GM23338 (cell line): ENCODE measurements around the gene SESN2. TPM values are rescaled to one million over a fixed set of nuclear protein-coding genes. Genes with fewer than 3 reads are reported as not detected.

Source experiments
- ATAC-seq: fragments of 200-7000 bp; cut with Tn5 transposase; 3 replicates; pipeline ENCODE4 v1.9.1; 2020
- DNase-seq: peaks from one replicate; pipeline ENCODE4 v3.0.0-alpha.2; 2015; ENCODE audit warnings: low spot score
- H2AFZ ChIP-seq: fragments of 200-600 bp; sonication (generic); 2 replicates; pipeline ENCODE4 v1.8.0; 2016; ENCODE audit warnings: antibody characterized with exemption, mild to moderate bottlenecking, moderate library complexity
- H3F3A ChIP-seq: fragments of 200-600 bp; sonication (generic); replicated peaks from 2 replicates; pipeline ENCODE4 v1.8.0; 2017; ENCODE audit warnings: antibody characterized with exemption, mixed run types, low read depth
- H3K27ac ChIP-seq: fragments of 200-600 bp; sonication (generic); 2 replicates; pipeline ENCODE4 v1.6.1; 2016; ENCODE audit warnings: low read depth
- H3K27me3 ChIP-seq: fragments of 200-600 bp; sonication (generic); 2 replicates; pipeline ENCODE4 v1.8.0; 2016; ENCODE audit warnings: mild to moderate bottlenecking, mixed run types, moderate library complexity; ENCODE audit not compliant: insufficient read depth
- H3K36me3 ChIP-seq: fragments of 200-600 bp; sonication (generic); 2 replicates; pipeline ENCODE4 v1.8.0; 2016; ENCODE audit warnings: mild to moderate bottlenecking; ENCODE audit not compliant: insufficient read depth
- H3K4me1 ChIP-seq: fragments of 200-600 bp; sonication (generic); 2 replicates; pipeline ENCODE4 v1.8.0; 2016; ENCODE audit warnings: mild to moderate bottlenecking, moderate library complexity; ENCODE audit not compliant: insufficient read depth
- H3K4me2 ChIP-seq: fragments of 200-600 bp; sonication (generic); 2 replicates; pipeline ENCODE4 v1.7.1; 2017; ENCODE audit warnings: mixed run types
- H3K4me3 ChIP-seq: fragments of 200-600 bp; sonication (generic); 2 replicates; pipeline ENCODE4 v1.6.1; 2016; ENCODE audit warnings: mixed run types
- H3K79me2 ChIP-seq: fragments of 200-600 bp; sonication (generic); replicated peaks from 2 replicates; pipeline ENCODE4 v1.8.0; 2017; ENCODE audit warnings: mild to moderate bottlenecking; ENCODE audit not compliant: insufficient read depth
- H3K9me2 ChIP-seq: fragments of 200-600 bp; sonication (generic); 2 replicates; pipeline ENCODE4 v1.8.0; 2017; ENCODE audit not compliant: insufficient read depth
- H4K20me1 ChIP-seq: fragments of 200-600 bp; sonication (generic); replicated peaks from 2 replicates; pipeline ENCODE4 v1.8.0; 2017; ENCODE audit warnings: mild to moderate bottlenecking; ENCODE audit not compliant: insufficient read depth
- H3K27ac Mint-ChIP-seq: 2 replicates; pipeline ENCODE4 v1.8.0; 2020; ENCODE audit warnings: inconsistent platforms, mild to moderate bottlenecking, moderate library complexity, mixed read lengths
- H3K27me3 Mint-ChIP-seq: 3 replicates; pipeline ENCODE4 v1.8.0; 2022; ENCODE audit warnings: low read depth, mild to moderate bottlenecking, moderate library complexity, mixed read lengths, inconsistent platforms; ENCODE audit not compliant: insufficient read depth, poor library complexity
- H3K36me3 Mint-ChIP-seq: 3 replicates; pipeline ENCODE4 v1.8.0; 2021; ENCODE audit warnings: low read depth, mild to moderate bottlenecking, inconsistent platforms, moderate library complexity, mixed read lengths
- H3K4me1 Mint-ChIP-seq: 3 replicates; pipeline ENCODE4 v1.8.0; 2020; ENCODE audit warnings: mild to moderate bottlenecking, inconsistent platforms, mixed read lengths
- H3K4me3 Mint-ChIP-seq: 3 replicates; pipeline ENCODE4 v1.8.0; 2021; ENCODE audit warnings: moderate library complexity, mild to moderate bottlenecking, inconsistent platforms, mixed read lengths
- H3K9me3 Mint-ChIP-seq: 3 replicates; pipeline ENCODE4 v1.8.0; 2020; ENCODE audit warnings: moderate library complexity, mild to moderate bottlenecking, inconsistent platforms, mixed read lengths
- CREB1 ChIP-seq: fragments of 250-450 bp; sonication (Bioruptor Pico); IDR thresholded peaks from 2 replicates; pipeline ENCODE4 v1.5.0; 2020; ENCODE audit warnings: low read depth, mild to moderate bottlenecking, moderate library complexity
- CTCF ChIP-seq, 2 experiments: fragments of 200-600 bp in 1 of 2; sonication (generic) in 1 of 2; conservative IDR thresholded peaks; 2 replicates each; pipeline versions ENCODE4 v1.5.1 to v1.6.1; 2016 to 2017; ENCODE audit warnings: antibody characterized with exemption in 2 of 2, low read depth in 2 of 2, mild to moderate bottlenecking in 2 of 2, moderate library complexity in 1 of 2
- EZH2 ChIP-seq: fragments of 200-600 bp; sonication (generic); IDR thresholded peaks from one replicate; pipeline ENCODE4 v1.8.0; 2017; ENCODE audit warnings: antibody characterized with exemption, mild to moderate bottlenecking, low read depth; ENCODE audit not compliant: unreplicated experiment
- JUNB ChIP-seq: IDR thresholded peaks from one replicate; pipeline ENCODE4 v1.6.1; 2016; ENCODE audit warnings: antibody characterized with exemption; ENCODE audit not compliant: unreplicated experiment
- NANOG ChIP-seq: IDR thresholded peaks from 2 replicates; pipeline ENCODE4 v1.6.1; 2016; ENCODE audit warnings: antibody characterized with exemption, borderline replicate concordance
- STAT1 ChIP-seq: IDR thresholded peaks from one replicate; pipeline ENCODE4 v1.6.1; 2016; ENCODE audit warnings: antibody characterized with exemption; ENCODE audit not compliant: unreplicated experiment
- ZNF114 ChIP-seq: fragments of 250-450 bp; sonication (Bioruptor Pico); IDR thresholded peaks from 2 replicates; pipeline ENCODE4 v1.5.0; 2020; ENCODE audit warnings: mild to moderate bottlenecking, moderate library complexity
- polyA plus RNA-seq: library from polyadenylated mRNA; unstranded; fragments of >200 nt; fragmentation: Nextera tagmentation; extraction: Ambion mirVana; gene quantifications from 2 replicates; pipeline ENCODE4 v1.2.1, GENCODE V29; 2016
- total RNA-seq: library from RNA; depleted of rRNA; stranded (reverse); fragments of >200 nt; shearing (Covaris generic); gene quantifications from 2 replicates; pipeline ENCODE4 v1.2.3, GENCODE V29; 2014
- TF ChIP-seq, protein P1 (sequence below): IDR thresholded peaks from 2 replicates; pipeline ENCODE4 v1.6.1; 2016; ENCODE audit warnings: antibody characterized with exemption
- TF ChIP-seq, protein P2 (sequence below): fragments of 250-450 bp; sonication (Bioruptor Pico); IDR thresholded peaks from 2 replicates; pipeline ENCODE4 v1.5.0; 2020; ENCODE audit warnings: mild to moderate bottlenecking, moderate library complexity

The SESN2 gene
- total and polyA plus RNA-seq, 2 experiments from 2014 or later, result 22.8 to 52.1 TPM

DNA sequence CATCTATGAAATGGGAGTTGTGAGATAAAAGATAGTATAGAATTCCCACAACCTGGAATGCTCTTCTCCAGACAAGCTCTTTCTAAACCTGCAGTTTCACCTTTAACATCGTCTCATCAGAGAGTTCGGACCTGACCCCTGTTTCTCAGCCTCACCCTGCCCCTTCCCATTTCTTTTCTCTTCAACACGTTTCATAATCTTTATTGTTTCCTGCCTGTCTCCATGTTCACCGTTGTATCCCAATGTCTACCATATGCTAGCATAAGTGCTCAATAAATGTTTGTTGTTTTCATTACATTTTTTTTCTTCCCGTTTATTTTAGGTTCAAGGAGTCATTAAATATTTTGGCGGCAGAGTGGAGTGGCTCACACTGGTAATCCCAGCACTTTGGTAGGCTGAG, 32.4 kb downstream of the SESN2 start:
- Mint-ChIP-seq H3K27ac (no peak overlapping the region), H3K9me3 (no peaks in the 10 kb centered on the region), H3K27me3 (peaks cover 4% of the 10 kb centered on the region), H3K4me1 (peaks cover 22% of the 10 kb centered on the region), H3K4me3 (no peak overlapping the region), H3K36me3 (no peaks in the 10 kb centered on the region)
- TF ChIP-seq, protein P1, sequence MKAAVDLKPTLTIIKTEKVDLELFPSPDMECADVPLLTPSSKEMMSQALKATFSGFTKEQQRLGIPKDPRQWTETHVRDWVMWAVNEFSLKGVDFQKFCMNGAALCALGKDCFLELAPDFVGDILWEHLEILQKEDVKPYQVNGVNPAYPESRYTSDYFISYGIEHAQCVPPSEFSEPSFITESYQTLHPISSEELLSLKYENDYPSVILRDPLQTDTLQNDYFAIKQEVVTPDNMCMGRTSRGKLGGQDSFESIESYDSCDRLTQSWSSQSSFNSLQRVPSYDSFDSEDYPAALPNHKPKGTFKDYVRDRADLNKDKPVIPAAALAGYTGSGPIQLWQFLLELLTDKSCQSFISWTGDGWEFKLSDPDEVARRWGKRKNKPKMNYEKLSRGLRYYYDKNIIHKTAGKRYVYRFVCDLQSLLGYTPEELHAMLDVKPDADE, result no peak
- Histone ChIP-seq H3K4me1 (peaks cover 7% of the 10 kb centered on the region; the same call in 1 of the 2 replicates), H3K79me2 (no peaks in the 10 kb centered on the region), H3K9me2 (no peaks in the 10 kb centered on the region), H3K4me2 (no peak overlapping the region), H3K4me3 (no peak overlapping the region), H3K36me3 (no peaks in the 10 kb centered on the region), H4K20me1 (no peaks in the 10 kb centered on the region), H3K27me3 (no peaks in the 10 kb centered on the region), H3F3A (0 out of 2 replicates have a peak, but pooled peaks cover 2% of the 10 kb centered on the region), H2AFZ (peak overlapping the region; percentile 70; the same call in 1 of the 2 replicates), H3K27ac (peak overlapping the region; percentile 48; the same call in 1 of the 2 replicates)
- ATAC-seq (no peak), DNase-seq (no peak)

DNA sequence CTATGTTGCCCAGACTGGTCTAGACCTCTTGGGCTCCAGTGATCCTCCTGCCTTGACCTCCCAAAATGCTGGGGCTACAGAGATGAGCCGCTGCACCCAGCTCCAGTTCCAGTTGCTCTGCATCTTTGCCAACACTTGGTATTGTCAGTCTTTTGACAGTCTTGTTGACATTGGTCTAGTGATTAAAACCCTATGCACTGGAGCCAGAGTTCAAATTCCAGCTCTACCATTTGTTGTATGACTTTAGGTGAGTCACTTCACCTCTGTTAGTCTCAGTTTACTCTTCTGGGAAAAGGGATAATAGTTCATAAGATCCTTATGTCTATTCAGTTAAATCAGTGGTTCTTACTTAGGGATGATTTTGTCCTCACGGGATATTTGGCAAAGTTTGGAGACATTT, 36.6 kb downstream of the SESN2 start:
- Histone ChIP-seq H3K9me2 (no peaks in the 10 kb centered on the region), H3K4me1 (peaks cover 11% of the 10 kb centered on the region; the same call in 1 of the 2 replicates), H3K4me2 (peak overlapping the region; percentile 56), H3K36me3 (no peaks in the 10 kb centered on the region), H3K27me3 (no peaks in the 10 kb centered on the region), H3K4me3 (no peak overlapping the region), H2AFZ (peak overlapping the region; percentile 67; the same call in 1 of the 2 replicates), H3K79me2 (no peaks in the 10 kb centered on the region), H4K20me1 (no peaks in the 10 kb centered on the region), H3F3A (no peaks in the 10 kb centered on the region), H3K27ac (no peak overlapping the region)
- H3K9me3 Mint-ChIP-seq, result no peaks in the 10 kb centered on the region
- peaks cover 4% of the 10 kb centered on the region for H3K27me3 Mint-ChIP-seq
- H3K36me3 Mint-ChIP-seq, result no peaks in the 10 kb centered on the region
- no peak for ATAC-seq
- DNase-seq, result no peak
- H3K4me1 Mint-ChIP-seq, result peaks cover 24% of the 10 kb centered on the region
- no peak overlapping the region for H3K4me3 Mint-ChIP-seq
- H3K27ac Mint-ChIP-seq, result no peak overlapping the region
- TF ChIP-seq JUNB (no peak), CTCF (conservative IDR thresholded peaks at IDR 0.05; ENCODE audit: low read depth in 2 of 2) (no peak), ZNF114 (no peak), CREB1 (CRISPR knock-in tag) (no peak), EZH2 (no peak), NANOG (no peak), STAT1 (no peak)
- TF ChIP-seq, protein P2, sequence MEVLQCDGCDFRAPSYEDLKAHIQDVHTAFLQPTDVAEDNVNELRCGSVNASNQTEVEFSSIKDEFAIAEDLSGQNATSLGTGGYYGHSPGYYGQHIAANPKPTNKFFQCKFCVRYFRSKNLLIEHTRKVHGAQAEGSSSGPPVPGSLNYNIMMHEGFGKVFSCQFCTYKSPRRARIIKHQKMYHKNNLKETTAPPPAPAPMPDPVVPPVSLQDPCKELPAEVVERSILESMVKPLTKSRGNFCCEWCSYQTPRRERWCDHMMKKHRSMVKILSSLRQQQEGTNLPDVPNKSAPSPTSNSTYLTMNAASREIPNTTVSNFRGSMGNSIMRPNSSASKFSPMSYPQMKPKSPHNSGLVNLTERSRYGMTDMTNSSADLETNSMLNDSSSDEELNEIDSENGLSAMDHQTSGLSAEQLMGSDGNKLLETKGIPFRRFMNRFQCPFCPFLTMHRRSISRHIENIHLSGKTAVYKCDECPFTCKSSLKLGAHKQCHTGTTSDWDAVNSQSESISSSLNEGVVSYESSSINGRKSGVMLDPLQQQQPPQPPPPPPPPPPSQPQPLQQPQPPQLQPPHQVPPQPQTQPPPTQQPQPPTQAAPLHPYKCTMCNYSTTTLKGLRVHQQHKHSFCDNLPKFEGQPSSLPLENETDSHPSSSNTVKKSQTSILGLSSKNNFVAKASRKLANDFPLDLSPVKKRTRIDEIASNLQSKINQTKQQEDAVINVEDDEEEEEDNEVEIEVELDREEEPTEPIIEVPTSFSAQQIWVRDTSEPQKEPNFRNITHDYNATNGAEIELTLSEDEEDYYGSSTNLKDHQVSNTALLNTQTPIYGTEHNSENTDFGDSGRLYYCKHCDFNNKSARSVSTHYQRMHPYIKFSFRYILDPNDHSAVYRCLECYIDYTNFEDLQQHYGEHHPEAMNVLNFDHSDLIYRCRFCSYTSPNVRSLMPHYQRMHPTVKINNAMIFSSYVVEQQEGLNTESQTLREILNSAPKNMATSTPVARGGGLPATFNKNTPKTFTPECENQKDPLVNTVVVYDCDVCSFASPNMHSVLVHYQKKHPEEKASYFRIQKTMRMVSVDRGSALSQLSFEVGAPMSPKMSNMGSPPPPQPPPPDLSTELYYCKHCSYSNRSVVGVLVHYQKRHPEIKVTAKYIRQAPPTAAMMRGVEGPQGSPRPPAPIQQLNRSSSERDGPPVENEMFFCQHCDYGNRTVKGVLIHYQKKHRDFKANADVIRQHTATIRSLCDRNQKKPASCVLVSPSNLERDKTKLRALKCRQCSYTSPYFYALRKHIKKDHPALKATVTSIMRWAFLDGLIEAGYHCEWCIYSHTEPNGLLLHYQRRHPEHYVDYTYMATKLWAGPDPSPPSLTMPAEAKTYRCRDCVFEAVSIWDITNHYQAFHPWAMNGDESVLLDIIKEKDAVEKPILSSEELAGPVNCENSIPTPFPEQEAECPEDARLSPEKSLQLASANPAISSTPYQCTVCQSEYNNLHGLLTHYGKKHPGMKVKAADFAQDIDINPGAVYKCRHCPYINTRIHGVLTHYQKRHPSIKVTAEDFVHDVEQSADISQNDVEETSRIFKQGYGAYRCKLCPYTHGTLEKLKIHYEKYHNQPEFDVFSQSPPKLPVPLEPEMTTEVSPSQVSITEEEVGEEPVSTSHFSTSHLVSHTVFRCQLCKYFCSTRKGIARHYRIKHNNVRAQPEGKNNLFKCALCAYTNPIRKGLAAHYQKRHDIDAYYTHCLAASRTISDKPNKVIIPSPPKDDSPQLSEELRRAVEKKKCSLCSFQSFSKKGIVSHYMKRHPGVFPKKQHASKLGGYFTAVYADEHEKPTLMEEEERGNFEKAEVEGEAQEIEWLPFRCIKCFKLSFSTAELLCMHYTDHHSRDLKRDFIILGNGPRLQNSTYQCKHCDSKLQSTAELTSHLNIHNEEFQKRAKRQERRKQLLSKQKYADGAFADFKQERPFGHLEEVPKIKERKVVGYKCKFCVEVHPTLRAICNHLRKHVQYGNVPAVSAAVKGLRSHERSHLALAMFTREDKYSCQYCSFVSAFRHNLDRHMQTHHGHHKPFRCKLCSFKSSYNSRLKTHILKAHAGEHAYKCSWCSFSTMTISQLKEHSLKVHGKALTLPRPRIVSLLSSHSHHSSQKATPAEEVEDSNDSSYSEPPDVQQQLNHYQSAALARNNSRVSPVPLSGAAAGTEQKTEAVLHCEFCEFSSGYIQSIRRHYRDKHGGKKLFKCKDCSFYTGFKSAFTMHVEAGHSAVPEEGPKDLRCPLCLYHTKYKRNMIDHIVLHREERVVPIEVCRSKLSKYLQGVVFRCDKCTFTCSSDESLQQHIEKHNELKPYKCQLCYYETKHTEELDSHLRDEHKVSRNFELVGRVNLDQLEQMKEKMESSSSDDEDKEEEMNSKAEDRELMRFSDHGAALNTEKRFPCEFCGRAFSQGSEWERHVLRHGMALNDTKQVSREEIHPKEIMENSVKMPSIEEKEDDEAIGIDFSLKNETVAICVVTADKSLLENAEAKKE, result no peak
